Renal cortical epithelial cell (primary cell): ENCODE data around the gene TDRD3. TPM values are rescaled to one million over a fixed set of nuclear protein-coding genes. Genes with fewer than 3 reads are reported as not detected.

ENCODE experiments used
- total RNA-seq: library from RNA; depleted of rRNA; stranded (reverse); fragments of >200 nt; gene quantifications from 2 replicates; pipeline ENCODE4 v1.2.3, GENCODE V29; 2014

The TDRD3 gene
- total RNA-seq, 1 donor from 2014 or later, result 21.0 TPM

Other genes starting within 250 kb of the TDRD3 start
- gene DIAPH3, start 233.3 kb upstream of the TDRD3 start, total RNA-seq, result 19.1 and 20.8 TPM in 2 replicates